Upper lobe of right lung (tissue), 1 donor: ENCODE data around the gene USP20. TPM values are rescaled to one million over a fixed set of nuclear protein-coding genes. Genes with fewer than 3 reads are reported as not detected.
"Not testable (repeated sequence)": the region's sequence is repeated elsewhere in the genome, so short reads cannot be mapped to it uniquely, and the experiment has no call there.

ENCODE experiments used
- ATAC-seq: fragments of 200-7000 bp; cut with Tn5 transposase; one replicate; pipeline ENCODE4 v1.9.1; 2020; ENCODE audit warnings: mild to moderate bottlenecking, moderate library complexity
- DNase-seq: peaks from one replicate; pipeline ENCODE4 v3.0.0-alpha.2; 2020
- H3K27ac ChIP-seq: fragments of 200-600 bp; one replicate; pipeline ENCODE4 v1.8.0; 2022
- H3K27me3 ChIP-seq: fragments of 200-600 bp; one replicate; pipeline ENCODE4 v1.8.0; 2022; ENCODE audit warnings: mild to moderate bottlenecking
- H3K36me3 ChIP-seq: fragments of 200-600 bp; one replicate; pipeline ENCODE4 v1.8.0; 2022
- H3K4me1 ChIP-seq: fragments of 200-600 bp; one replicate; pipeline ENCODE4 v1.8.0; 2022
- H3K4me3 ChIP-seq: fragments of 200-600 bp; one replicate; pipeline ENCODE4 v1.8.0; 2022; ENCODE audit warnings: mild to moderate bottlenecking
- H3K9me3 ChIP-seq: fragments of 200-600 bp; one replicate; pipeline ENCODE4 v1.8.0; 2022
- intact Hi-C: fragments of 100-400 bp; cut with DNase I; formaldehyde crosslinking; loops from one replicate; pipeline ENCODE4 v1.11.0; 2022
- total RNA-seq: library from RNA; stranded (reverse); fragmentation: NEBNext Ultra II Directional; extraction: Animal tissue kit (Norgen Biotek cat#: 25700); gene quantifications from one replicate; pipeline ENCODE4 v1.2.1, GENCODE V29; 2021
- TF ChIP-seq, protein P1 (sequence below): fragments of 200-600 bp; IDR thresholded peaks from one replicate; pipeline ENCODE4 v1.8.0; 2022; ENCODE audit warnings: antibody characterized with exemption
- donor health status: DM: no; HTN: yes; CAD: no; lungs with severe emphysema.

Gene USP20
- total RNA-seq, 1 donor from 2014 or later: 21.4 TPM

DNA sequence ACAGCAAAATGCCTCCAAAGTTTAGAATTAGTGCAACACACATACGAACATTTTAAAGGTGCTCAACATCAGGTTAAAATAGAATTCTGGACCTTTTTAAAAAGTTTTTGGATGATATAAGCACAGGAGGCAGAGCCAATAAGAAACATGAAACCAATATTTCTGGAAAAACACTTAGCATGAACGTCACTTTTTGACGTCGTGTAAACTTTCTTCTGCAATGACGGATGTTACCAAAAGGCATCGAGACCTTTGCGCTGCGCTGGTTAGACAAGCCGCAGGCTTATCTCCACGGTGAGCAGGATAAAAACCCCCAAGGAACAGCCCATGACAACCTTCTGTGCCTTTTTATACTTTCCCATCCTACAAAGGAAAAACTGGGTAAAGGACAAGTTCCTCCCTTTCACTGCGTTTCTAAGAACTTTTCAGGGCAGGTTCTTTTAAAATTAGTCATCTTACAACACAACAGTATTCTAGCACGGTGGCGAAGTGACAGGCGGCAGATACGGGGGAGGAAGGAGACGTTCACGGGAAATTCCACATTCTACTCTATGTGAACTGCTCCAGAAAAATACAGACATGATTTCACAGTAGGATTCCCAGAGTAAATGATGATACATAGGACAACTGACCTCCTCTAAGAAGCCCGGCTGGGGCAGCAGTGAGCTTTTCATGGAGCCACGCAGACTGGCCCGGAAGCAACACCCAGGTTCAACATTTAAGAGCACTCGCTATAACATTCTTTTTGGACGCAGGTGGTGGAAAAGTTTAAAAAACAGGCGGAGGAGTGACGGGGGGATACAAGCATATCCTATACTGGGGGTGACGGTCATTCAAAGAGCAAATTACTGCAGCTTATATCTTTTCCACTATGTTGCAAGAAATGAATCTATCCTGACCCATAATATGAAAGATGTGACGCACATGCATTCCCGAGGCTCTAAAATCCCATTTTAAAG, 52.4 kb downstream of the USP20 start:
- peaks cover 38% of the 10 kb centered on the region for H3K4me1 ChIP-seq

DNA sequence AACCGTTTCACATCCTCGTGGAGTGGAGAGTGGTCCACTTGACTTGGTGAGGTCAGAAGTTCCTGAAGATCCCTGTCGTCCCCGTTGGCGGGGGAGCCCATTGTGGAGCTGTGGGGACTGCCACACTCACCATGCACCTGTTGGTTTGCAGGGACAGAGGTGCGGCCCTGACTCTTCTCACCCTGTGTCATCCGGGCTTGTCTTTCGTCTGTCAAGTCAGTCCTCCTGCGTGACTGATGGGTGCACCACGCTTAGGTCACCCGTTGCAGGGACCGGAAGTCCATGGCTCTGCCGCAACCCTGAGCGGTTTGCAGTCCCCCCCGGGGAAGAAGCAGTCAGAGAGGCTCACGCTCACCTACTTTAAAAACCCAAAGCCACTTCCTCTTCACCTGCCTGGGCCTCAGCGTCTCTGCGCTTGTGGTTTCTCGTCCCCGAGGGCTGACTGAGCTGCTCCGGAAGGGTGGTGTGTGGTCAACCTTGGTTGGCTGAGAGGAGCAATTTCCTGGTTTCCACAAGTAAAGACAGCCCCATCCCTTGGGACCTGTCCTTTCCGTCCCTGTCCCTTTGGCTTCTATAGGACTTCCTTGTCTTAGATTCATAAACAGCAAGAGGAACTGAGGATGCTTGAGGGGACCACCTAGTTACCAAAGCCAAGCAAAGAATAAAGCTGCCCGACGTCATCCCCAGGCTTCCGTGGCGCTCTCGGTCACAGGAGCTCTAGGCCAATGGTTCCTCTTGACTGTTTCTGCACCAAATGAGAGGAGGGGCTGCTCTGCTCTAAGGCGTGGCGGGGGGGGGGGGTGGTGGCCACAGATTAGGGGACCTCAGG, 53.2 kb downstream of the USP20 start:
- intact Hi-C loops: loop anchor here (10.0 kb wide), 1 partner anchor 156 kb away; the partner anchor contains the start of gene FNBP1
- Histone ChIP-seq H3K27ac (peak overlapping the region; percentile 88), H3K36me3 (no peaks in the 10 kb centered on the region), H3K9me3 (no peaks in the 10 kb centered on the region), H3K27me3 (no peaks in the 10 kb centered on the region), H3K4me1 (peaks cover 43% of the 10 kb centered on the region), H3K4me3 (peak overlapping the region; percentile 16)
- DNase-seq: peak; percentile 79
- ATAC-seq: peak; percentile 28
- TF ChIP-seq, protein P1, sequence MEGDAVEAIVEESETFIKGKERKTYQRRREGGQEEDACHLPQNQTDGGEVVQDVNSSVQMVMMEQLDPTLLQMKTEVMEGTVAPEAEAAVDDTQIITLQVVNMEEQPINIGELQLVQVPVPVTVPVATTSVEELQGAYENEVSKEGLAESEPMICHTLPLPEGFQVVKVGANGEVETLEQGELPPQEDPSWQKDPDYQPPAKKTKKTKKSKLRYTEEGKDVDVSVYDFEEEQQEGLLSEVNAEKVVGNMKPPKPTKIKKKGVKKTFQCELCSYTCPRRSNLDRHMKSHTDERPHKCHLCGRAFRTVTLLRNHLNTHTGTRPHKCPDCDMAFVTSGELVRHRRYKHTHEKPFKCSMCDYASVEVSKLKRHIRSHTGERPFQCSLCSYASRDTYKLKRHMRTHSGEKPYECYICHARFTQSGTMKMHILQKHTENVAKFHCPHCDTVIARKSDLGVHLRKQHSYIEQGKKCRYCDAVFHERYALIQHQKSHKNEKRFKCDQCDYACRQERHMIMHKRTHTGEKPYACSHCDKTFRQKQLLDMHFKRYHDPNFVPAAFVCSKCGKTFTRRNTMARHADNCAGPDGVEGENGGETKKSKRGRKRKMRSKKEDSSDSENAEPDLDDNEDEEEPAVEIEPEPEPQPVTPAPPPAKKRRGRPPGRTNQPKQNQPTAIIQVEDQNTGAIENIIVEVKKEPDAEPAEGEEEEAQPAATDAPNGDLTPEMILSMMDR: no peak

More for the DNA sequence above, 52.4 kb downstream of the USP20 start:
- ATAC-seq: no peak
- peak overlapping the region; percentile 88 for H3K27ac ChIP-seq
- peak overlapping the region; percentile 16 for H3K4me3 ChIP-seq
- intact Hi-C loops: loop anchor here (10.0 kb wide), 1 partner anchor 157 kb away; the partner anchor contains the start of gene FNBP1
- TF ChIP-seq, protein P1: peak; percentile 10
- H3K36me3 ChIP-seq: peaks cover 2% of the 10 kb centered on the region
- H3K9me3 ChIP-seq: no peaks in the 10 kb centered on the region
- no peak for DNase-seq
- no peaks in the 10 kb centered on the region for H3K27me3 ChIP-seq

DNA sequence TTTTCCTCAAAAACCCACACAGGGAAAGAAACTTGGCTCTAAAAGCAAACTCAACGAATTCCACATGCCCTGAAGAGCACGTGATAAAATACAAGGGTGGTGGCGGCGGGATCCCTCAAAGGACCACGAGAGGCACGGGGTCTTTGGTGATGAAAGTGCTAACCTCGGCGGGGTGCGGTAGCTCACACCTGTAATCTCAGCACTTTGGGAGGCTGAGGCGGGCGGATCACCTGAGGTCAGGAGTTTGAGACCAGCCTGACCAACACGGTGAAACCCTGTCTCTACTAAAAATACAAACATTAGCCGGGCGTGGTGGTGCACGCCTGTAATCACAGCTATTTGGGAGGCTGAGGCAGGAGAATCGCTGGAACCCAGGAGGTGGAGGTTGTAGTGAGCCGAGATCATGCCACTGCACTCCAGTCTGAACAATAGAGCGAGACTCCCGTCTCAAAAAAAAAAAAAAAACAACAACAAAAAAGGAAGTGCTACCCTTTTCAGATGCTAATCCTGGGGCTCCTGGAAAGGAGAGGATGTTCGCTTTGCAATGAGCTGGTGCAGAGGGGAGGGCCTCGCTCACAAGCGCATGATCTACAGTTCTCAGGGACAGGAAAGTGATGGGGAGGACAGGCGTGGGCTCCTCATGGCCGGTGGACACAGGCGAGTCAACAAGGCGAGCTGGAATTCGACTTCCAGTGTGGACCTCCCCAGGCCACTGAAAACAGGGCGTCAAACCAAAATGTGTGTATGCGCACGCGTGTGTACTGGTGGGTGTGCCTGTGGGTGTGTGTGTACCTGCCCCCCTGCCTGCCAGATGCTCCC, 54.1 kb downstream of the USP20 start:
- H3K9me3 ChIP-seq: no peaks in the 10 kb centered on the region
- H3K4me1 ChIP-seq: peaks cover 37% of the 10 kb centered on the region
- no peaks in the 10 kb centered on the region for H3K36me3 ChIP-seq
- H3K4me3 ChIP-seq: no peak overlapping the region
- no peaks in the 10 kb centered on the region for H3K27me3 ChIP-seq
- peak overlapping the region; percentile 71 for H3K27ac ChIP-seq
- intact Hi-C loops: loop anchor here (10.0 kb wide), 1 partner anchor 155 kb away; the partner anchor contains the start of gene FNBP1
- no peak for ATAC-seq
- peak; percentile 34 for DNase-seq
- TF ChIP-seq, protein P1: no peak

DNA sequence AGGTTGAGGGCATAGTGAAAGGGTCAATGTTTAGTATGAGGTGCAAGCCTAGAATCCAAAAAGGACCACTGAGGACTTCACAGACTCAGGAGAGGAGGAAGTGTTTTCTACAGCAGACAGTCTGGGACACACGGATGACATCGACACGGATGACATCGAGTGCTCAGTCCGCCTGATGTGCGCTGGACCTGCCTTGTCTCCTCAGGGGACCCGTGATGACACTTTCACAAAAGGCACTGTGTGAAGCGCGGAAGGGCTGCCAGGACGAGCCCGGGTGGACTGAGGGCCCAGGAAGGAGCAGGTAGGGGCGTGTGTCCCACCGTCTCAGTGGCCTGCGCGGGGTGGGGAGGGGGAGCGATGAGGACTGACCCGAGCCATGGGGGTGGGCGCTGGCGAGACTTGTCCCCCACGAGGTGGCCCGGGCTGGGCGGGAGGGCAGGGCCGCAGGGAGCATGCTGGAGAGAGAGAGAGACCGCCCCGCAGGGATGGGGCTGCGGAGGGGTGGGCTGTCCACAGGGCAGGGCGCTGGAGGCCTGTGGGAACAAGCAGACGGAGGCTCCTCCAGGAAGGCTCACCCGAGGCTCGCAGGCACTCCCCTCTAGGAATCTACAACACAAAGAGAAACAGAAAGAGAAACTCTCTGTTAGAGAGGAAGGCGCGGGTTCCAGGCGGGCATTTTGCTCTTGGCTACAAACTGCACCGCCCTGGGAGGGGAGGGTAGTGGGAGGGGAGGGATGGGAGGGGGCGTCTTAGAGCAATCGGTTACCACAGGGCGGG, 54.9 kb downstream of the USP20 start:
- H3K27ac ChIP-seq: peak overlapping the region; percentile 71

DNA sequence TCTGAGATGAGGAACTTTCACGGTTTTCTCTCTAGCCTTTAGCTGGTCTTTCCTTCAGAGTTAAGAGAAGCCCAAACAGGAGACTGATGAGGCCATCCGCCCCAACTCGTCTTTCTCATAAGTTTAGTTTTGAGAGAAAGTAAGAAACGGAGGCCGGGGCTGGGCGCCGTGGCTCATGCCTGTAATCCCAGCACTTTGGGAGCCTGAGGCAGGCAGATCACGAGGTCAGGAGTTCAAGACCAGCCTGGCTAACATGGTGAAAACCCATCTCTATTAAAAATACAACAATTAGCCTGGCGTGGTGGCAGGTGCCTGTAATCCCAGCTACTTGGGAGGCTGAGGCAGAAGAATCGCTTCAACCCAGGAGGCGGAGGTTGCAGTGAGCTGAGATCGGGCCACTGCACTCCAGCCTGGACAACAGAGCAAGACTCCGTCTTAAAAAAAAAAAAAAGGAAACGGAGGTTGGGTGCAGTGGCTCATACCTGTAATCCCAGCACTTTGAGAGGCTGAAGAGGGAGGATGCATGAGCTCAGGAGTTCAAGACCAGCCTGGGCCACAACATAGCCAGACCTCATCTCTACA, 55.6 kb downstream of the USP20 start:
- peak overlapping the region; percentile 21 for H3K4me3 ChIP-seq
- H3K36me3 ChIP-seq, ATAC-seq, H3K9me3 ChIP-seq, intact Hi-C loops, DNase-seq, H3K27me3 ChIP-seq: not testable (repeated sequence)
- peak overlapping the region; percentile 71 for H3K27ac ChIP-seq
- peaks cover 23% of the 10 kb centered on the region for H3K4me1 ChIP-seq

More for the DNA sequence above, 54.9 kb downstream of the USP20 start:
- DNase-seq (peak; percentile 71), ATAC-seq (peak; percentile 18)
- peaks cover 3% of the 10 kb centered on the region for H3K36me3 ChIP-seq
- TF ChIP-seq, protein P1: no peak
- H3K4me1 ChIP-seq: peaks cover 29% of the 10 kb centered on the region
- intact Hi-C loops: loop anchor here (10.0 kb wide), 1 partner anchor 155 kb away; the partner anchor contains the start of gene FNBP1
- peak overlapping the region; percentile 21 for H3K4me3 ChIP-seq
- H3K27me3 ChIP-seq: no peaks in the 10 kb centered on the region
- no peaks in the 10 kb centered on the region for H3K9me3 ChIP-seq
